ENCODE data around the gene MRPL21.

MRPL21 gene

GRCh38 chr11:68934666-68935065 is 31.0 kb upstream of the MRPL21 start:
- Histone ChIP-seq H2BK5ac (ENCODE audit: low read depth, low read length, poor library complexity, severe bottlenecking) (no peak overlapping the region), H2BK12ac (ENCODE audit: low read length in 2 of 2) (no peak overlapping the region), H3K18ac (ENCODE audit: low read depth in 1 of 2, low read length in 2 of 2) (no peak overlapping the region), H3K4me2 (ENCODE audit: low read length, poor library complexity, severe bottlenecking) (no peak overlapping the region), H4K8ac (ENCODE audit: low read length) (no peak overlapping the region), H3K14ac (ENCODE audit: low read length in 2 of 2) (no peak overlapping the region), H3K79me1 (replicated peaks; ENCODE audit: low read length, poor library complexity, severe bottlenecking) (no peaks in the 10 kb centered on the region), H2AFZ (ENCODE audit: low read depth, low read length) (no peak overlapping the region), H3K9me3 (ENCODE audit: control insufficient read depth, low read length) (no peaks in the 10 kb centered on the region), H4K91ac (ENCODE audit: low read length) (no peak overlapping the region), H3K4me3 (ENCODE audit: insufficient read depth in 1 of 2, low read depth in 1 of 2, low read length in 2 of 2) (no peak overlapping the region), H2BK15ac (ENCODE audit: low read depth, poor library complexity, severe bottlenecking) (no peak overlapping the region), H2BK120ac (ENCODE audit: low read depth, low read length) (no peak overlapping the region), H3K4me1 (ENCODE audit: control insufficient read depth, insufficient read depth, low read depth, low read length) (peaks cover 4% of the 10 kb centered on the region), H3K4ac (ENCODE audit: low read depth in 1 of 2, low read length in 2 of 2) (no peak overlapping the region), H2AK5ac (ENCODE audit: low read length, severe bottlenecking) (no peak overlapping the region), H3K23ac (ENCODE audit: low read length in 2 of 2) (no peak overlapping the region), H3K27ac (ENCODE audit: low read length, poor library complexity, severe bottlenecking) (no peak overlapping the region), H3K9ac (ENCODE audit: low read length) (no peak overlapping the region), H3K27me3 (ENCODE audit: control insufficient read depth in 1 of 2, insufficient read depth in 1 of 2, low read length in 2 of 2) (no peaks in the 10 kb centered on the region), H3K36me3 (ENCODE audit: control insufficient read depth in 1 of 2, insufficient read depth in 2 of 2, low read depth in 1 of 2, low read length in 2 of 2) (peaks cover 82 to 99% of the 10 kb centered on the region in 2 experiments)
- 98% methylated on average over 13 of the region's 13 CpGs for WGBS
- DNase-seq = no peak

GRCh38 chr11:68934321-68934645 is 30.7 kb upstream of the MRPL21 start:
- H3K36me3 ChIP-seq (ENCODE audit: control insufficient read depth in 1 of 2, insufficient read depth in 2 of 2, low read depth in 1 of 2, low read length in 2 of 2) = peaks cover 83 to 99% of the 10 kb centered on the region in 2 experiments
- H3K4me2 ChIP-seq (ENCODE audit: low read length, poor library complexity, severe bottlenecking) = no peak overlapping the region
- WGBS = 94% methylated on average over 12 of the region's 12 CpGs
- no peak overlapping the region for H3K23ac ChIP-seq (ENCODE audit: low read length in 2 of 2)
- no peak overlapping the region for H2BK5ac ChIP-seq (ENCODE audit: low read depth, low read length, poor library complexity, severe bottlenecking)
- H3K79me1 ChIP-seq (replicated peaks; ENCODE audit: low read length, poor library complexity, severe bottlenecking) = no peaks in the 10 kb centered on the region
- H3K14ac ChIP-seq (ENCODE audit: low read length in 2 of 2) = no peak overlapping the region
- H2BK12ac ChIP-seq (ENCODE audit: low read length in 2 of 2) = no peak overlapping the region
- no peak overlapping the region for H4K8ac ChIP-seq (ENCODE audit: low read length)
- H2AFZ ChIP-seq (ENCODE audit: low read depth, low read length) = no peak overlapping the region
- H3K4me3 ChIP-seq (ENCODE audit: insufficient read depth in 1 of 2, low read depth in 1 of 2, low read length in 2 of 2) = no peak overlapping the region
- H2BK15ac ChIP-seq (ENCODE audit: low read depth, poor library complexity, severe bottlenecking) = no peak overlapping the region
- no peak for DNase-seq
- no peak overlapping the region for H4K91ac ChIP-seq (ENCODE audit: low read length)
- H3K4ac ChIP-seq (ENCODE audit: low read depth in 1 of 2, low read length in 2 of 2) = no peak overlapping the region
- H3K18ac ChIP-seq (ENCODE audit: low read depth in 1 of 2, low read length in 2 of 2) = no peak overlapping the region
- H3K9ac ChIP-seq (ENCODE audit: low read length) = no peak overlapping the region
- no peak overlapping the region for H3K27ac ChIP-seq (ENCODE audit: low read length, poor library complexity, severe bottlenecking)
- H2BK120ac ChIP-seq (ENCODE audit: low read depth, low read length) = no peak overlapping the region
- peaks cover 4% of the 10 kb centered on the region for H3K4me1 ChIP-seq (ENCODE audit: control insufficient read depth, insufficient read depth, low read depth, low read length)
- H3K27me3 ChIP-seq (ENCODE audit: control insufficient read depth in 1 of 2, insufficient read depth in 1 of 2, low read length in 2 of 2) = no peaks in the 10 kb centered on the region
- H3K9me3 ChIP-seq (ENCODE audit: control insufficient read depth, low read length) = no peaks in the 10 kb centered on the region
- no peak overlapping the region for H2AK5ac ChIP-seq (ENCODE audit: low read length, severe bottlenecking)

DNA sequence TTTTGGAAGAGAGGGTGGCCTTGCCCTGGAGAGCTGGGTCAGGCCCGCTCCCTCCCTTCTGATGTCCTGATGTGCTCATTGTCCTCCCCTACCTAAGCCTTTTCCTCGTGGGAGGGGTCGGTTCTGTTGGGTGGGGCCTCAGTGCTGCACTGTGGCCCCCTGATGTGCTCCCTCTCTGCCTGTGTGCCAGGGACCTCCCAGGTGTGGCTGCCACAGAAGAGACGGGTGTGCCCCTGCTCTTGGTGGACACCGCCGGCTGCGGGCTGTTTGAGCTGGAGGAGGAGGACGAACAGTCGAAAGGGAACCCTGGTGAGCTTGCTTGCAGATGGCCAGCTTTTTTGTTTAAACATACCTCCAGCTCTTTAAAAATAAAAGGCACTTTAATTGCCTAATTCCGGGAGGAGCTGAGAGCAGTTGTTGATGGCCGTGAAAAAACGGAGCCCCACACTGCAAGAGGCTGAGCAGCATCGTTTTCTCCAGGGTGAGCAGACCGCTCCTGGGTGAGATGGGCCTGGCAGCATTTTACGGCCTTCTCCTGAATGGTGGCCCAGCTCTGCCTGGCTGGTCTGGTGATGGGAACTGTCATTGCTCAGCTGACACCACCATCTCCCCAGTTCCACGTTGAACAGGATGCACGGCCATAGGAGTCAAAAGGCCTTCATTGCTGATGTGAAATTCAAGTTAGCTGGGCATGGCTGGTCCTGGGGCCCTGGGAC is 30.1 kb upstream of the MRPL21 start:
- Histone ChIP-seq H3K14ac (ENCODE audit: low read length in 2 of 2) (no peak overlapping the region), H3K4ac (ENCODE audit: low read depth in 1 of 2, low read length in 2 of 2) (no peak overlapping the region), H2BK5ac (ENCODE audit: low read depth, low read length, poor library complexity, severe bottlenecking) (no peak overlapping the region), H2AFZ (ENCODE audit: low read depth, low read length) (no peak overlapping the region), H3K9me3 (ENCODE audit: control insufficient read depth, low read length) (no peaks in the 10 kb centered on the region), H2BK12ac (ENCODE audit: low read length in 2 of 2) (no peak overlapping the region), H2BK15ac (ENCODE audit: low read depth, poor library complexity, severe bottlenecking) (no peak overlapping the region), H3K36me3 (ENCODE audit: control insufficient read depth in 1 of 2, insufficient read depth in 2 of 2, low read depth in 1 of 2, low read length in 2 of 2) (peaks cover 83 to 99% of the 10 kb centered on the region in 2 experiments), H3K4me1 (ENCODE audit: control insufficient read depth, insufficient read depth, low read depth, low read length) (peaks cover 2% of the 10 kb centered on the region), H3K79me1 (replicated peaks; ENCODE audit: low read length, poor library complexity, severe bottlenecking) (peaks cover 4% of the 10 kb centered on the region), H2BK120ac (ENCODE audit: low read depth, low read length) (no peak overlapping the region), H3K27ac (ENCODE audit: low read length, poor library complexity, severe bottlenecking) (no peak overlapping the region), H4K91ac (ENCODE audit: low read length) (no peak overlapping the region), H4K8ac (ENCODE audit: low read length) (no peak overlapping the region), H3K9ac (ENCODE audit: low read length) (no peak overlapping the region), H3K23ac (ENCODE audit: low read length in 2 of 2) (no peak overlapping the region), H3K4me2 (ENCODE audit: low read length, poor library complexity, severe bottlenecking) (no peak overlapping the region), H2AK5ac (ENCODE audit: low read length, severe bottlenecking) (no peak overlapping the region), H3K18ac (ENCODE audit: low read depth in 1 of 2, low read length in 2 of 2) (no peak overlapping the region), H3K27me3 (ENCODE audit: control insufficient read depth in 1 of 2, insufficient read depth in 1 of 2, low read length in 2 of 2) (no peaks in the 10 kb centered on the region), H3K4me3 (ENCODE audit: insufficient read depth in 1 of 2, low read depth in 1 of 2, low read length in 2 of 2) (no peak overlapping the region)
- no peak for DNase-seq
- WGBS = 93% methylated on average over 17 of the region's 17 CpGs

DNA sequence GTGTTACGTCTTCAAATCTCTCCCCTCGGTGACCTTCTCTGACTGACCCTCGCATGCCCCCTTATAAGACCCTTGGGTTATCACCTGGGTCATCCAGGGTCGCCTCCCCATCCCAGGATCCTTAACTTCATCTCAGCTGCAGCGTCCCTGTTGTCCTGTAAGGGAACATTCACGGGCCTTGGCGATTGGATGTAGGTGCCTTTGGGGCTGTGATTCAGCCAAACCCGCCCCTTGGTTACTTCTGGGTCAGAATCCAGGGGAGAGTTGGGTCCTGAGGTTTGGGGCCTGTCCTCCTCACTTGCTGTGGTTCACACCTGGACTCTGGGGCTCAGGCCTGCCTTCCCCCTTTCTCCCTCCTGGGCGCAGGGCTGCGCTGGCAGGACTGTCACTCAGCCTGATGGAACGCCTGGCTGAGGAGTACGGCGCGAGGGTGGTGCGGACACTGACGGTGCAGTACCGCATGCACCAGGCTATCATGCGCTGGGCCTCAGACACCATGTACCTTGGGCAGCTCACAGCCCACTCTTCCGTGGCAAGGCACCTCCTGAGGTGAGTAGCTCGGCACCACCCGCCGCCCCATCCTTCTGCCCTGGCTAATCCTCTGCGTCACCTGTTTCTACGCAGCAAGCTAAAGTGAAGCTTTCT is 29.4 kb upstream of the MRPL21 start:
- Histone ChIP-seq H3K27me3 (ENCODE audit: control insufficient read depth in 1 of 2, insufficient read depth in 1 of 2, low read length in 2 of 2) (no peaks in the 10 kb centered on the region), H2BK5ac (ENCODE audit: low read depth, low read length, poor library complexity, severe bottlenecking) (no peak overlapping the region), H3K79me1 (replicated peaks; ENCODE audit: low read length, poor library complexity, severe bottlenecking) (peaks cover 7% of the 10 kb centered on the region), H3K14ac (ENCODE audit: low read length in 2 of 2) (no peak overlapping the region), H4K91ac (ENCODE audit: low read length) (no peak overlapping the region), H4K8ac (ENCODE audit: low read length) (no peak overlapping the region), H2AFZ (ENCODE audit: low read depth, low read length) (no peak overlapping the region), H2AK5ac (ENCODE audit: low read length, severe bottlenecking) (no peak overlapping the region), H3K4me2 (ENCODE audit: low read length, poor library complexity, severe bottlenecking) (no peak overlapping the region), H3K9me3 (ENCODE audit: control insufficient read depth, low read length) (no peaks in the 10 kb centered on the region), H3K23ac (ENCODE audit: low read length in 2 of 2) (no peak overlapping the region), H2BK15ac (ENCODE audit: low read depth, poor library complexity, severe bottlenecking) (no peak overlapping the region), H3K36me3 (ENCODE audit: control insufficient read depth in 1 of 2, insufficient read depth in 2 of 2, low read depth in 1 of 2, low read length in 2 of 2) (peaks cover 83 to 96% of the 10 kb centered on the region in 2 experiments), H3K18ac (ENCODE audit: low read depth in 1 of 2, low read length in 2 of 2) (no peak overlapping the region), H2BK12ac (ENCODE audit: low read length in 2 of 2) (no peak overlapping the region), H2BK120ac (ENCODE audit: low read depth, low read length) (no peak overlapping the region), H3K4me1 (ENCODE audit: control insufficient read depth, insufficient read depth, low read depth, low read length) (peaks cover 1% of the 10 kb centered on the region), H3K4ac (ENCODE audit: low read depth in 1 of 2, low read length in 2 of 2) (no peak overlapping the region), H3K27ac (ENCODE audit: low read length, poor library complexity, severe bottlenecking) (no peak overlapping the region), H3K9ac (ENCODE audit: low read length) (no peak overlapping the region), H3K4me3 (ENCODE audit: insufficient read depth in 1 of 2, low read depth in 1 of 2, low read length in 2 of 2) (no peak overlapping the region)
- DNase-seq = no peak
- WGBS = 97% methylated on average over 24 of the region's 24 CpGs

Data from mesenchymal stem cell (in vitro differentiated cells and primary cell).